A549 (cell line): ENCODE results near the gene VSTM2B. TPM values are rescaled to one million over a fixed set of nuclear protein-coding genes. Genes with fewer than 3 reads are reported as not detected.
A peak's percentile ranks its signal among the peaks of the same experiment; 100 is the strongest.

Source experiments
- ATAC-seq, 2 experiments: fragments of 200-7000 bp in 1 of 2; fragments of >200 bp in 1 of 2; cut with Nextera tagmentation in 1 of 2; cut with Tn5 transposase in 1 of 2; 3 replicates each; pipeline versions ENCODE4 v1.8.0 to v1.9.1; 2018 to 2020; ENCODE audit warnings: mild to moderate bottlenecking in 1 of 2, moderate library complexity in 1 of 2
- CTCF ChIA-PET: fragments of 300-600 bp; sonication (Branson Sonifier 250); formaldehyde crosslinking; extraction: SDS; loops from one replicate; lab custom pipeline; 2021; ENCODE audit warnings: antibody characterized with exemption, inconsistent platforms; lab: Yijun Ruan, JAX
- POLR2A ChIA-PET: fragments of 350-600 bp; formaldehyde crosslinking; extraction: SDS; loops from one replicate; lab custom pipeline; 2021; ENCODE audit warnings: antibody characterized with exemption, inconsistent platforms; lab: Yijun Ruan, JAX
- DNase-seq, 2 experiments: peaks; one replicate each; pipeline versions ENCODE4 v3.0.0 to v3.0.0-alpha.2; 2011 to 2016; ENCODE audit warnings: low read depth in 1 of 2, low spot score in 1 of 2
- FAIRE-seq: peaks from 2 replicates; lab custom pipeline; 2011; peaks lifted over from hg19 to GRCh38; lab: Jason Lieb, UNC
- H3K27ac ChIP-seq, 2 experiments: fragments of >200 bp; sonication (Bioruptor Twin); formaldehyde crosslinking; 3 replicates each; pipeline ENCODE4 v1.5.1; 2016 to 2017
- H3K4me1 ChIP-seq: fragments of >200 bp; sonication (Bioruptor Twin); formaldehyde crosslinking; 3 replicates; pipeline ENCODE4 v1.6.1; 2016
- H3K4me2 ChIP-seq: fragments of >200 bp; sonication (Bioruptor Twin); formaldehyde crosslinking; 3 replicates; pipeline ENCODE4 v1.6.1; 2016
- H3K4me3 ChIP-seq: fragments of >200 bp; sonication (Bioruptor Twin); formaldehyde crosslinking; 3 replicates; pipeline ENCODE4 v1.5.1; 2016
- H3K9me3 ChIP-seq: fragments of >200 bp; sonication (Bioruptor Twin); formaldehyde crosslinking; 3 replicates; pipeline ENCODE4 v1.6.1; 2016
- BHLHE40 ChIP-seq: IDR thresholded peaks from 2 replicates; pipeline ENCODE4 v1.6.1; 2012; ENCODE audit warnings: low read depth, low read length, inconsistent platforms
- CBX2 ChIP-seq: fragments of 200-600 bp; sonication (generic); IDR thresholded peaks from 2 replicates; pipeline ENCODE4 v1.6.1; 2016; ENCODE audit warnings: low read depth, mild to moderate bottlenecking, borderline replicate concordance
- CEBPB ChIP-seq, 2 experiments: fragments of >200 bp in 1 of 2; sonication (Bioruptor Twin) in 1 of 2; formaldehyde crosslinking in 1 of 2; IDR thresholded peaks; 2 replicates each; pipeline ENCODE4 v1.6.1; 2012 to 2016
- EHMT2 ChIP-seq: fragments of 200-600 bp; sonication (generic); IDR thresholded peaks from 2 replicates; pipeline ENCODE4 v1.6.1; 2016; ENCODE audit warnings: antibody characterized with exemption, low read depth, mild to moderate bottlenecking, moderate library complexity
- ELK1 ChIP-seq: fragments of 150-350 bp; IDR thresholded peaks from 2 replicates; pipeline ENCODE4 v1.6.1; 2014; ENCODE audit warnings: low read depth, mild to moderate bottlenecking, low read length
- FOXS1 ChIP-seq: fragments of 250-450 bp; sonication (Bioruptor Pico); IDR thresholded peaks from 2 replicates; pipeline ENCODE4 v1.5.0; 2020; ENCODE audit warnings: mild to moderate bottlenecking, moderate library complexity
- HOXA7 ChIP-seq: fragments of 250-450 bp; sonication (Bioruptor Pico); IDR thresholded peaks from 2 replicates; pipeline ENCODE4 v1.5.0; 2020; ENCODE audit warnings: mild to moderate bottlenecking, moderate library complexity
- HOXB13 ChIP-seq: fragments of 250-450 bp; sonication (Bioruptor Pico); IDR thresholded peaks from 2 replicates; pipeline ENCODE4 v1.5.0; 2020; ENCODE audit warnings: low read depth, mild to moderate bottlenecking, moderate library complexity
- HOXB5 ChIP-seq: fragments of 250-450 bp; sonication (Bioruptor Pico); IDR thresholded peaks from 2 replicates; pipeline ENCODE4 v1.5.0; 2020; ENCODE audit warnings: mild to moderate bottlenecking, moderate library complexity
- JUNB ChIP-seq: fragments of >200 bp; sonication (Bioruptor Twin); formaldehyde crosslinking; IDR thresholded peaks from 2 replicates; pipeline ENCODE4 v1.6.1; 2016
- KDM5A ChIP-seq: fragments of 200-600 bp; sonication (generic); IDR thresholded peaks from 2 replicates; pipeline ENCODE4 v1.6.1; 2016; ENCODE audit warnings: antibody characterized with exemption, mild to moderate bottlenecking
- MAFK ChIP-seq: fragments of 450-650 bp; IDR thresholded peaks from 2 replicates; pipeline ENCODE4 v1.6.1; 2014; ENCODE audit not compliant: partially characterized antibody
- MAX ChIP-seq: IDR thresholded peaks from 2 replicates; pipeline ENCODE4 v1.6.1; 2012
- NPAS2 ChIP-seq: fragments of 250-450 bp; sonication (Bioruptor Pico); IDR thresholded peaks from 2 replicates; pipeline ENCODE4 v1.8.0; 2022; ENCODE audit warnings: mild to moderate bottlenecking, moderate library complexity, borderline replicate concordance
- NR3C1 ChIP-seq: fragments of >200 bp; sonication (Bioruptor Twin); formaldehyde crosslinking; IDR thresholded peaks from 3 replicates; pipeline ENCODE4 v1.6.1; 2017
- POLR2A ChIP-seq: IDR thresholded peaks from 2 replicates; pipeline ENCODE4 v1.6.1; 2012; ENCODE audit warnings: mild to moderate bottlenecking, low read length
- POLR2AphosphoS2 ChIP-seq: conservative IDR thresholded peaks from 2 replicates; pipeline ENCODE4 v1.6.1; 2012; ENCODE audit warnings: low read length, improper control_type of control experiment, inconsistent platforms
- RAD21 ChIP-seq, 2 experiments: fragments of >200 bp in 1 of 2; sonication (Bioruptor Twin) in 1 of 2; formaldehyde crosslinking in 1 of 2; IDR thresholded peaks in 1 of 2; conservative IDR thresholded peaks in 1 of 2; 2 replicates in 1 of 2; 3 replicates in 1 of 2; pipeline ENCODE4 v1.6.1; 2012 to 2018; ENCODE audit warnings: inconsistent platforms in 1 of 2
- RARB ChIP-seq: fragments of 250-450 bp; sonication (Bioruptor Pico); IDR thresholded peaks from 2 replicates; pipeline ENCODE4 v1.8.0; 2021; ENCODE audit warnings: mild to moderate bottlenecking, moderate library complexity
- RCOR1 ChIP-seq: fragments of 150-350 bp; IDR thresholded peaks from 2 replicates; pipeline ENCODE4 v1.6.1; 2014; ENCODE audit warnings: antibody characterized with exemption, low read length, low read depth
- REST ChIP-seq: fragments of 200-600 bp; sonication (generic); IDR thresholded peaks from 2 replicates; pipeline ENCODE4 v1.6.1; 2016; ENCODE audit warnings: antibody characterized with exemption, mild to moderate bottlenecking, moderate library complexity
- RNF2 ChIP-seq: fragments of 200-600 bp; sonication (generic); IDR thresholded peaks from 2 replicates; pipeline ENCODE4 v1.6.1; 2016; ENCODE audit warnings: low read depth, mild to moderate bottlenecking, antibody characterized with exemption, moderate library complexity, borderline replicate concordance
- ZC3H11A ChIP-seq: fragments of 450-650 bp; IDR thresholded peaks from 2 replicates; pipeline ENCODE4 v1.6.1; 2014; ENCODE audit warnings: antibody characterized with exemption, mild to moderate bottlenecking
- WGBS: methylation state at CpG from one replicate; pipeline ENCODE4 v1.1.6; 2017; ENCODE audit errors: missing lambda C conversion rate; 5-methylcytosine and 5-hydroxymethylcytosine counted together
- polyA plus RNA-seq, 4 experiments: library from polyadenylated mRNA; depleted of rRNA in 3 of 4; stranded (reverse); fragments of >200 nt; fragmentation: RNase III in 1 of 4; extraction: RNeasy Plus Mini Kit Qiagen cat#74134 plus additional on column Dnase treatment in 1 of 4; gene quantifications; 2 replicates in 3 of 4; 3 replicates in 1 of 4; pipeline ENCODE4 v1.2.3, GENCODE V29; 2011 to 2017
- TF ChIP-seq, protein P1 (sequence below): IDR thresholded peaks from 2 replicates; pipeline ENCODE4 v1.6.1; 2012; ENCODE audit warnings: low read depth, borderline replicate concordance
- TF ChIP-seq, protein P2 (sequence below): fragments of >200 bp; sonication (Bioruptor Twin); formaldehyde crosslinking; IDR thresholded peaks from 3 replicates; pipeline ENCODE4 v1.5.1; 2016

VSTM2B gene
- polyA plus RNA-seq, 2 of the 4 experiments (the other 2 are of a cell fraction), result not detected

DNA sequence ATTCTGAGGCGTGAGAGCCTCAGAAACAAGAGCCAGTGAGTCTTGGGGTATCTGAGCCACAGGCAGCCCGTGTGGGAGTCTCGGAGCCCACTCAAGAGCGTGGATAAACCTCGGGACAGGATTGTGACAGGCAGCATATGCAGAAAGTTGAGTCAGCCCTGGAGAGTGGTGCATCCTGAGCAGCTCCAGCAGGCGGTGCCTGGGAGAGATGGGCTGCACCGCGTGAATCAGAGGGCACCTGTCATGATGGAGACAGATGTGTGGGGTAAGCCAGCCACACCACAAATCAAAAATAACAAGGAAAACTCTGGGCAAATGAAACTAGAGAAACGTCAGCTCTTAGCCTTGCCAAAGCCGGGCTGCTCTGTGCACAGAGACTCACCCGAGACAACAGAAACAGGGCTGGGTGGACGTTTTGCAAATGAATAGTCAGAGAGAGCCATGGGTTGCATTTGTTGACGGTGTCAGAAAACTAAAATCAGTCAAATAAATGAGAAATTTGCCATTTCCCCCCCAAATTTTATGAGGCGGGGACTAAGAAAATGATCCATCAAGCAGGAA, 50.3 kb downstream of the VSTM2B start:
- ATAC-seq (peak; percentile 74 to 76), FAIRE-seq (no peak), DNase-seq (no peak)
- TF ChIP-seq RNF2 (no peak), MAX (no peak), POLR2AphosphoS2 (no peak), HOXB13 (CRISPR knock-in tag) (no peak), JUNB (no peak), RAD21 (conservative IDR thresholded peaks at IDR 0.05 in 1 of 2, IDR thresholded peaks at IDR 0.05 in 1 of 2) (no peak)
- TF ChIP-seq, protein P1, sequence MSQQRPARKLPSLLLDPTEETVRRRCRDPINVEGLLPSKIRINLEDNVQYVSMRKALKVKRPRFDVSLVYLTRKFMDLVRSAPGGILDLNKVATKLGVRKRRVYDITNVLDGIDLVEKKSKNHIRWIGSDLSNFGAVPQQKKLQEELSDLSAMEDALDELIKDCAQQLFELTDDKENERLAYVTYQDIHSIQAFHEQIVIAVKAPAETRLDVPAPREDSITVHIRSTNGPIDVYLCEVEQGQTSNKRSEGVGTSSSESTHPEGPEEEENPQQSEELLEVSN, result no peak
- no peak overlapping the region for H3K4me2 ChIP-seq
- peaks cover 9% of the 10 kb centered on the region; the same call in 2 of the 3 replicates for H3K9me3 ChIP-seq
- CTCF ChIA-PET, result interaction anchor here (1.5 to 2.3 kb wide), 4 partner anchors 8 to 140 kb away, joined by 4 to 14 read pairs (median 6); no protein-coding TSS in a partner anchor
- no peak overlapping the region for H3K27ac ChIP-seq
- H3K4me1 ChIP-seq, result no peaks in the 10 kb centered on the region
- 4% methylated on average over 14 of the region's 14 CpGs for WGBS
- no peak overlapping the region for H3K4me3 ChIP-seq
- POLR2A ChIA-PET, result interaction anchor here (2.0 kb wide), 1 partner anchor 30 kb away, joined by 17 read pairs; the partner anchor contains the start of gene POP4

DNA sequence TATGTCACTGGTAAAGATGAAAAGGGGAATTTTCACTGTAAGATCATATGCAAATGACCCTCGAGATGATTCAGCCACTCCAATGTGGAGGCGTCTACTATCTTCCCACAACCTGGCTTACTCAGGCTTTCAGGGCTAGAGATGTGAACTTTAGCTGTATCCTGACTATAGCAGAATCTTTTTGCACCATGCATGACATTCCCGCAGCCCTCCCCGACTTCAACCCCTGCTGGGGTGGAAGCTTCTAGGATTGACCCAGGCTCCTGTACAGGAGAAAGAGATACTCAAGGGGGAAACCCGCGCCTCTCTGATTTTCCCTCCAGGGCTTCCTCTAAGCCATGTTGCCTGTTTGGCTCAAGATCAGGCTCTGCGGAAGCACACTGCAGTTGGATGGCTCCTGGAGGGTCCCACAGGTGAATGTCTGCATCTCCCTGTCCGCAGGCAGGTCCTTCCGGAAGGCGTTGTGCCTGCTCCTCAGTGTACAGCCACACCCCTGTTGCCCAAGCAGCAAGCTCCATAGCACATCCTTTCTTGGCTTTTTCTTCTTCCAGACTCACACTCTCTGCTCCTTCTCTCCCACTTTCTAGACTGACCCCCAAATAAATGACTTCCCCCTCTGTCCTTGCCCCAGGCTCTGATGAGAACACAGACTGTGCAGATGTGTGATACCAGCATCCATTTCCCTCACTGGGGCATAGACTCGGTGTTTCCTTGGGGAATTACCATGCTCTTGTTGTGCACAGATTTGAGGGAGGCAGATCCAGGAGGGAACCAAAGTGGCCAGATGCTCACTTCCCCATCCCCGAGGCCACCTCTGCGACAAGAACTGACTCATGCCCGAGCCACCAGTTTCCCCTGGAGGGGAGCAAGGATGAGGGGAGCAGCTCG, 51.2 kb downstream of the VSTM2B start:
- Histone ChIP-seq H3K4me1 (no peaks in the 10 kb centered on the region), H3K4me3 (no peak overlapping the region), H3K27ac (no peak overlapping the region), H3K4me2 (no peak overlapping the region), H3K9me3 (peaks cover 13% of the 10 kb centered on the region; the same call in 2 of the 3 replicates)
- ATAC-seq (peak in 1 of 2 experiments; percentile 34; a peak in 3 of 6 replicates), DNase-seq (no peak), FAIRE-seq (peak; percentile 7)
- CTCF ChIA-PET, result interaction anchor here (0.5 to 2.3 kb wide), 7 partner anchors 9 to 1688 kb away, joined by 3 to 14 read pairs (median 4); no protein-coding TSS in a partner anchor
- POLR2A ChIA-PET, result interaction anchor here (2.0 kb wide), 1 partner anchor 29 kb away, joined by 17 read pairs; the partner anchor contains the start of gene POP4
- no peak for TF ChIP-seq NPAS2 (CRISPR knock-in tag)
- no peak for TF ChIP-seq NR3C1
- no peak for TF ChIP-seq HOXA7 (CRISPR knock-in tag)
- no peak for TF ChIP-seq KDM5A
- no peak for TF ChIP-seq POLR2A
- no peak for TF ChIP-seq BHLHE40
- no peak for TF ChIP-seq EHMT2
- TF ChIP-seq REST, result no peak
- 25% methylated on average over 15 of the region's 15 CpGs for WGBS

- no peaks in the 10 kb centered on the region for H3K4me1 ChIP-seq
- WGBS, result 8% methylated on average over 3 of the region's 3 CpGs
- no peak overlapping the region for H3K4me2 ChIP-seq
- ATAC-seq (peak in 1 of 2 experiments; percentile 16; a peak in 2 of 6 replicates), DNase-seq (no peak), FAIRE-seq (no peak)
- ChIA-PET POLR2A (interaction anchor here (2.0 kb wide), 1 partner anchor 28 kb away, joined by 17 read pairs; the partner anchor contains the start of gene POP4), CTCF (interaction anchor here (1.3 to 1.8 kb wide), 2 partner anchors 34 to 49 kb away, joined by 4 read pairs; no protein-coding TSS in a partner anchor)
- no peak overlapping the region for H3K27ac ChIP-seq
- peaks cover 13% of the 10 kb centered on the region; the same call in 2 of the 3 replicates for H3K9me3 ChIP-seq
- no peak overlapping the region for H3K4me3 ChIP-seq
- TF ChIP-seq MAFK, result no peak
- no peak for TF ChIP-seq CEBPB (IDR thresholded peaks at IDR 0.05)
- no peak for TF ChIP-seq HOXA7 (CRISPR knock-in tag)
- no peak for TF ChIP-seq ELK1
- no peak for TF ChIP-seq RCOR1
- TF ChIP-seq FOXS1, result no peak
- TF ChIP-seq RARB (CRISPR knock-in tag), result no peak
- TF ChIP-seq, protein P2, sequence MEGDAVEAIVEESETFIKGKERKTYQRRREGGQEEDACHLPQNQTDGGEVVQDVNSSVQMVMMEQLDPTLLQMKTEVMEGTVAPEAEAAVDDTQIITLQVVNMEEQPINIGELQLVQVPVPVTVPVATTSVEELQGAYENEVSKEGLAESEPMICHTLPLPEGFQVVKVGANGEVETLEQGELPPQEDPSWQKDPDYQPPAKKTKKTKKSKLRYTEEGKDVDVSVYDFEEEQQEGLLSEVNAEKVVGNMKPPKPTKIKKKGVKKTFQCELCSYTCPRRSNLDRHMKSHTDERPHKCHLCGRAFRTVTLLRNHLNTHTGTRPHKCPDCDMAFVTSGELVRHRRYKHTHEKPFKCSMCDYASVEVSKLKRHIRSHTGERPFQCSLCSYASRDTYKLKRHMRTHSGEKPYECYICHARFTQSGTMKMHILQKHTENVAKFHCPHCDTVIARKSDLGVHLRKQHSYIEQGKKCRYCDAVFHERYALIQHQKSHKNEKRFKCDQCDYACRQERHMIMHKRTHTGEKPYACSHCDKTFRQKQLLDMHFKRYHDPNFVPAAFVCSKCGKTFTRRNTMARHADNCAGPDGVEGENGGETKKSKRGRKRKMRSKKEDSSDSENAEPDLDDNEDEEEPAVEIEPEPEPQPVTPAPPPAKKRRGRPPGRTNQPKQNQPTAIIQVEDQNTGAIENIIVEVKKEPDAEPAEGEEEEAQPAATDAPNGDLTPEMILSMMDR, result no peak
- TF ChIP-seq CBX2, result no peak
- TF ChIP-seq HOXB5 (CRISPR knock-in tag), result no peak
- TF ChIP-seq ZC3H11A, result no peak
Measured at GRCh38 chr19:29577649-29577963, 51.8 kb downstream of the VSTM2B start.
